Measurements from ENCODE around the gene TDG. TPM values are rescaled to one million over a fixed set of nuclear protein-coding genes. Genes with fewer than 3 reads are reported as not detected.

Gene TDG
- polyA plus RNA-seq, 1 donor (not counting 4 experiments of a cell fraction or from before 2014, with no cell fraction given): 35.6 TPM

- no peaks in the 10 kb centered on the region for H3K79me2 ChIP-seq (ENCODE audit: control insufficient read depth, insufficient read depth, low read length)
- dilution Hi-C loops (cut with MboI; ENCODE audit: extremely low pct_ligation_motif_present, low sequenced_read_pairs): no loop called here
- FAIRE-seq (peak; percentile 92), DNase-seq (ENCODE audit: low read depth, low spot score) (no peak)
- H3K27me3 ChIP-seq (ENCODE audit: control insufficient read depth, extremely low read depth, insufficient read depth, low read length): no peaks in the 10 kb centered on the region
- H3K36me3 ChIP-seq (ENCODE audit: control insufficient read depth in 2 of 2, extremely low read depth in 1 of 2, insufficient read depth in 2 of 2, low read length in 2 of 2): no peaks in the 10 kb centered on the region
- no peaks in the 10 kb centered on the region for H4K20me1 ChIP-seq (ENCODE audit: control insufficient read depth, extremely low read depth, insufficient read depth, low read length)
- H3K9me3 ChIP-seq (ENCODE audit: control insufficient read depth, low read depth, low read length): no peaks in the 10 kb centered on the region
- no peak for TF ChIP-seq EZH2 (IDR thresholded peaks at IDR 0.05; ENCODE audit: low read length)
- TF ChIP-seq CTCF (optimal IDR thresholded peaks at IDR 0.05 in 1 of 3, IDR thresholded peaks at IDR 0.05 in 1 of 3, conservative IDR thresholded peaks at IDR 0.05 in 1 of 3; ENCODE audit: extremely low read depth in 1 of 3, insufficient read depth in 2 of 3, low read length in 3 of 3): no peak
- H3K4me2 ChIP-seq (ENCODE audit: control insufficient read depth, extremely low read depth, insufficient read depth, low read depth, low read length): no peak overlapping the region
- H3K4me1 ChIP-seq (ENCODE audit: control insufficient read depth, extremely low read depth, insufficient read depth, low read length): peaks cover 13% of the 10 kb centered on the region
- H3K9me1 ChIP-seq (ENCODE audit: control insufficient read depth, extremely low read depth, insufficient read depth, low read length): no peaks in the 10 kb centered on the region
- H3K27ac ChIP-seq (ENCODE audit: control insufficient read depth, insufficient read depth, low read length): no peak overlapping the region
- H2AFZ ChIP-seq (ENCODE audit: control insufficient read depth, low read length): peak overlapping the region; percentile 71
- no peak overlapping the region for H3K4me3 ChIP-seq (ENCODE audit: control insufficient read depth in 2 of 3, extremely low read depth in 1 of 3, insufficient read depth in 2 of 3, low read depth in 1 of 3, low read length in 3 of 3)
- H3K9ac ChIP-seq (ENCODE audit: control insufficient read depth, extremely low read depth, insufficient read depth, low read length): no peak overlapping the region
These were observed 40.7 kb upstream of the TDG start for GRCh38 chr12:103924761-103925641.

- Histone ChIP-seq H3K9ac (ENCODE audit: control insufficient read depth, extremely low read depth, insufficient read depth, low read length) (peak overlapping the region; percentile 90), H3K9me1 (ENCODE audit: control insufficient read depth, extremely low read depth, insufficient read depth, low read length) (no peaks in the 10 kb centered on the region), H4K20me1 (ENCODE audit: control insufficient read depth, extremely low read depth, insufficient read depth, low read length) (peaks cover 4% of the 10 kb centered on the region), H3K4me1 (ENCODE audit: control insufficient read depth, extremely low read depth, insufficient read depth, low read length) (peaks cover 21% of the 10 kb centered on the region), H3K27ac (ENCODE audit: control insufficient read depth, insufficient read depth, low read length) (peak overlapping the region; percentile 92), H3K79me2 (ENCODE audit: control insufficient read depth, insufficient read depth, low read length) (peaks cover 35% of the 10 kb centered on the region), H3K4me2 (ENCODE audit: control insufficient read depth, extremely low read depth, insufficient read depth, low read depth, low read length) (peak overlapping the region; percentile 84), H3K36me3 (ENCODE audit: control insufficient read depth in 2 of 2, extremely low read depth in 1 of 2, insufficient read depth in 2 of 2, low read length in 2 of 2) (peaks cover 4 to 11% of the 10 kb centered on the region in 2 experiments), H3K4me3 (ENCODE audit: control insufficient read depth in 2 of 3, extremely low read depth in 1 of 3, insufficient read depth in 2 of 3, low read depth in 1 of 3, low read length in 3 of 3) (peak overlapping the region; percentile 45 to 81 (median 60)), H3K27me3 (ENCODE audit: control insufficient read depth, extremely low read depth, insufficient read depth, low read length) (no peaks in the 10 kb centered on the region), H3K9me3 (ENCODE audit: control insufficient read depth, low read depth, low read length) (no peaks in the 10 kb centered on the region), H2AFZ (ENCODE audit: control insufficient read depth, low read length) (peak overlapping the region; percentile 95)
- no peak for DNase-seq (ENCODE audit: low read depth, low spot score)
- no peak for TF ChIP-seq CTCF (optimal IDR thresholded peaks at IDR 0.05 in 1 of 3, IDR thresholded peaks at IDR 0.05 in 1 of 3, conservative IDR thresholded peaks at IDR 0.05 in 1 of 3; ENCODE audit: extremely low read depth in 1 of 3, insufficient read depth in 2 of 3, low read length in 3 of 3)
- TF ChIP-seq EZH2 (IDR thresholded peaks at IDR 0.05; ENCODE audit: low read length): no peak
- dilution Hi-C loops (cut with MboI; ENCODE audit: extremely low pct_ligation_motif_present, low sequenced_read_pairs): no loop called here
- FAIRE-seq: no peak
These were observed 37.0 kb upstream of the TDG start for GRCh38 chr12:103928682-103929045.

Data from keratinocyte (primary cell).